Neural crest cell (in vitro differentiated cells): ENCODE results near the gene MAK. TPM values are rescaled to one million over a fixed set of nuclear protein-coding genes. Genes with fewer than 3 reads are reported as not detected.
A peak's percentile ranks its signal among the peaks of the same experiment; 100 is the strongest.
"Not testable (repeated sequence)": the region's sequence is repeated elsewhere in the genome, so short reads cannot be mapped to it uniquely, and the experiment has no call there.

ENCODE experiments used
- DNase-seq: peaks from one replicate; pipeline ENCODE4 v3.0.0; 2021; ENCODE audit warnings: low read depth, mixed read lengths, low spot score
- H3K27ac Mint-ChIP-seq: one replicate; pipeline ENCODE4 v1.8.0; 2021; ENCODE audit warnings: mild to moderate bottlenecking, mixed read lengths; ENCODE audit not compliant: unreplicated experiment
- H3K27me3 Mint-ChIP-seq: 2 replicates; pipeline ENCODE4 v1.8.0; 2021; ENCODE audit warnings: low read depth, mild to moderate bottlenecking, mixed read lengths
- H3K36me3 Mint-ChIP-seq: 2 replicates; pipeline ENCODE4 v1.8.0; 2021; ENCODE audit warnings: low read depth, mild to moderate bottlenecking, mixed read lengths
- H3K4me1 Mint-ChIP-seq: 2 replicates; pipeline ENCODE4 v1.8.0; 2021; ENCODE audit warnings: mixed read lengths
- H3K4me3 Mint-ChIP-seq: one replicate; pipeline ENCODE4 v1.8.0; 2021; ENCODE audit warnings: mild to moderate bottlenecking, mixed read lengths
- H3K9me3 Mint-ChIP-seq: 2 replicates; pipeline ENCODE4 v1.8.0; 2021; ENCODE audit warnings: mixed read lengths
- CTCF ChIP-seq: fragments of 200-600 bp; sonication (generic); conservative IDR thresholded peaks from 2 replicates; pipeline ENCODE4 v1.5.0; 2021; ENCODE audit warnings: antibody characterized with exemption, mild to moderate bottlenecking
- total RNA-seq: library from RNA; stranded (reverse); gene quantifications from 2 replicates; pipeline ENCODE4 v1.2.1, GENCODE V29; 2021

Gene MAK
- total RNA-seq, 1 donor from 2014 or later = 0.93 TPM

GRCh38 chr6:10882657-10883171 lies 44.4 kb upstream of the MAK start:
- no peak overlapping the region for H3K27ac Mint-ChIP-seq
- TF ChIP-seq CTCF = no peak
- DNase-seq = no peak
- peaks cover 3% of the 10 kb centered on the region for H3K36me3 Mint-ChIP-seq
- peak overlapping the region; percentile 51 for H3K4me3 Mint-ChIP-seq
- peaks cover 93% of the 10 kb centered on the region for H3K27me3 Mint-ChIP-seq
- peaks cover 2% of the 10 kb centered on the region for H3K9me3 Mint-ChIP-seq
- H3K4me1 Mint-ChIP-seq = peaks cover 20% of the 10 kb centered on the region

- Mint-ChIP-seq H3K4me3 (peak overlapping the region; percentile 38), H3K4me1 (peaks cover 15% of the 10 kb centered on the region), H3K27me3 (peaks cover 94% of the 10 kb centered on the region)
- not testable (repeated sequence) for H3K27ac Mint-ChIP-seq, H3K36me3 Mint-ChIP-seq, DNase-seq, H3K9me3 Mint-ChIP-seq
Measured at GRCh38 chr6:10882253-10882630, 43.9 kb upstream of the MAK start.

- H3K27ac Mint-ChIP-seq = no peak overlapping the region
- peaks cover 9% of the 10 kb centered on the region for H3K4me1 Mint-ChIP-seq
- H3K9me3 Mint-ChIP-seq = peaks cover 2% of the 10 kb centered on the region
- peak overlapping the region; percentile 17 for H3K4me3 Mint-ChIP-seq
- no peak for TF ChIP-seq CTCF
- DNase-seq = no peak
- peaks cover 81% of the 10 kb centered on the region for H3K27me3 Mint-ChIP-seq
- peaks cover 3% of the 10 kb centered on the region for H3K36me3 Mint-ChIP-seq
Measured at GRCh38 chr6:10880366-10880765, 42.0 kb upstream of the MAK start.

- Mint-ChIP-seq H3K27ac (no peak overlapping the region), H3K4me3 (no peak overlapping the region), H3K4me1 (peaks cover 9% of the 10 kb centered on the region), H3K36me3 (peaks cover 3% of the 10 kb centered on the region), H3K27me3 (peaks cover 73% of the 10 kb centered on the region), H3K9me3 (no peaks in the 10 kb centered on the region)
- no peak for DNase-seq
- TF ChIP-seq CTCF = no peak
Measured at GRCh38 chr6:10877871-10878270, 39.5 kb upstream of the MAK start.

- TF ChIP-seq CTCF = no peak
- H3K4me1 Mint-ChIP-seq = peaks cover 3% of the 10 kb centered on the region
Measured at GRCh38 chr6:10877012-10877411, 38.7 kb upstream of the MAK start.

GRCh38 chr6:10875026-10875425 lies 36.7 kb upstream of the MAK start:
- Mint-ChIP-seq H3K27ac (no peak overlapping the region), H3K4me1 (no peaks in the 10 kb centered on the region), H3K4me3 (no peak overlapping the region), H3K27me3 (peaks cover 45% of the 10 kb centered on the region), H3K36me3 (no peaks in the 10 kb centered on the region), H3K9me3 (no peaks in the 10 kb centered on the region)
- no peak for TF ChIP-seq CTCF
- DNase-seq = no peak

More at GRCh38 chr6:10877012-10877411, 38.7 kb upstream of the MAK start:
- Mint-ChIP-seq H3K27ac (no peak overlapping the region), H3K36me3 (peaks cover 3% of the 10 kb centered on the region), H3K27me3 (peaks cover 65% of the 10 kb centered on the region), H3K9me3 (no peaks in the 10 kb centered on the region), H3K4me3 (no peak overlapping the region)
- DNase-seq = no peak
